T-cell (primary cell): ENCODE measurements around the gene KRT32. TPM values are rescaled to one million over a fixed set of nuclear protein-coding genes. Genes with fewer than 3 reads are reported as not detected.

Experiments
- ATAC-seq, 4 experiments: fragments of 200-7000 bp in 3 of 4; fragments of 150-1000 bp in 1 of 4; cut with Tn5 transposase; replicated peaks in 1 of 4; 1 replicate in 3 of 4; 2 replicates in 1 of 4; pipeline ENCODE4 v1.10.0; 2021; ENCODE audit warnings: moderate library complexity in 3 of 4, mild to moderate bottlenecking in 2 of 4, moderate number of reproducible peaks in 1 of 4
- CTCF ChIA-PET, 2 donors: fragments of 300-600 bp; sonication (Branson Sonifier 250); formaldehyde crosslinking; loops; one replicate each; lab custom pipeline; 2022; ENCODE audit warnings: antibody characterized with exemption in 2 of 2; lab: Charles Lee
- POLR2A ChIA-PET, 2 donors: fragments of 300-600 bp; sonication (Branson Sonifier 250); formaldehyde crosslinking; loops; one replicate each; lab custom pipeline; 2022; ENCODE audit warnings: antibody characterized with exemption in 2 of 2; lab: Charles Lee
- DNase-seq, 35 experiments: peaks; one replicate each; pipeline versions ENCODE4 v3.0.0 to v3.0.0-alpha.2; 2013 to 2023
- H3K27ac ChIP-seq: one replicate; pipeline ENCODE4 v1.5.1; 2013; ENCODE audit warnings: low read length
- H3K27me3 ChIP-seq, 2 experiments: replicated peaks in 1 of 2; 1 replicate in 1 of 2; 2 replicates in 1 of 2; pipeline versions ENCODE4 v1.6.1 to v1.7.0; 2013; ENCODE audit warnings: low read length in 1 of 2, mixed read lengths in 1 of 2; ENCODE audit not compliant: control insufficient read depth in 2 of 2, insufficient read depth in 2 of 2; ENCODE audit errors: extremely low read depth in 1 of 2
- H3K36me3 ChIP-seq, 2 donors: 1 replicate in 1 of 2; 2 replicates in 1 of 2; pipeline versions ENCODE4 v1.6.1 to v1.7.0; 2013; ENCODE audit warnings: low read length in 1 of 2; ENCODE audit not compliant: control insufficient read depth in 2 of 2, insufficient read depth in 1 of 2; ENCODE audit errors: extremely low read depth in 1 of 2
- H3K4me1 ChIP-seq, 2 experiments: 1 replicate in 1 of 2; 2 replicates in 1 of 2; pipeline versions ENCODE4 v1.6.1 to v1.7.0; 2013; ENCODE audit warnings: low read length in 2 of 2, mixed read lengths in 1 of 2; ENCODE audit not compliant: insufficient read depth in 2 of 2, control insufficient read depth in 1 of 2; ENCODE audit errors: extremely low read depth in 1 of 2
- H3K4me3 ChIP-seq, 2 donors: 1 replicate in 1 of 2; 2 replicates in 1 of 2; pipeline versions ENCODE4 v1.5.1 to v1.7.0; 2013; ENCODE audit warnings: mild to moderate bottlenecking in 2 of 2, low read length in 1 of 2, moderate library complexity in 1 of 2; ENCODE audit not compliant: control insufficient read depth in 1 of 2; ENCODE audit errors: extremely low read depth in 1 of 2
- H3K9me3 ChIP-seq: 2 replicates; pipeline ENCODE4 v1.7.0; 2013
- H3K27ac Mint-ChIP-seq, 2 donors: one replicate each; pipeline ENCODE4 v1.8.0; 2020 to 2021; ENCODE audit warnings: mild to moderate bottlenecking in 2 of 2, mixed read lengths in 2 of 2
- H3K27me3 Mint-ChIP-seq, 2 donors: one replicate each; pipeline ENCODE4 v1.8.0; 2021 to 2022; ENCODE audit warnings: mixed read lengths in 2 of 2
- H3K36me3 Mint-ChIP-seq: one replicate; pipeline ENCODE4 v1.8.0; 2021; ENCODE audit warnings: mixed read lengths
- H3K4me1 Mint-ChIP-seq, 3 donors: one replicate each; pipeline ENCODE4 v1.8.0; 2020 to 2022; ENCODE audit warnings: mixed read lengths in 3 of 3, mild to moderate bottlenecking in 1 of 3
- H3K4me3 Mint-ChIP-seq, 3 donors: one replicate each; pipeline ENCODE4 v1.8.0; 2020 to 2022; ENCODE audit warnings: mild to moderate bottlenecking in 3 of 3, mixed read lengths in 3 of 3, moderate library complexity in 3 of 3
- H3K9me3 Mint-ChIP-seq, 3 donors: one replicate each; pipeline ENCODE4 v1.8.0; 2020 to 2022; ENCODE audit warnings: mixed read lengths in 3 of 3
- WGBS: methylation state at CpG from one replicate; pipeline ENCODE4 v1.1.5; 2013; ENCODE audit warnings: missing lambda C conversion rate; ENCODE audit not compliant: insufficient coverage; 5-methylcytosine and 5-hydroxymethylcytosine counted together
- total RNA-seq, 35 experiments: library from RNA in 6 of 35; stranded (reverse) in 6 of 35; fragments of 120-200 nt in 1 of 35; gene quantifications; one replicate each; pipeline versions ENCODE4 v1.2.1 to v1.2.4 and lab custom pipeline; 2013 to 2026

KRT32 gene
- total RNA-seq, 5 donors from 2014 or later (not counting 1 experiment from before 2014, with no cell fraction given) = not detected

DNA sequence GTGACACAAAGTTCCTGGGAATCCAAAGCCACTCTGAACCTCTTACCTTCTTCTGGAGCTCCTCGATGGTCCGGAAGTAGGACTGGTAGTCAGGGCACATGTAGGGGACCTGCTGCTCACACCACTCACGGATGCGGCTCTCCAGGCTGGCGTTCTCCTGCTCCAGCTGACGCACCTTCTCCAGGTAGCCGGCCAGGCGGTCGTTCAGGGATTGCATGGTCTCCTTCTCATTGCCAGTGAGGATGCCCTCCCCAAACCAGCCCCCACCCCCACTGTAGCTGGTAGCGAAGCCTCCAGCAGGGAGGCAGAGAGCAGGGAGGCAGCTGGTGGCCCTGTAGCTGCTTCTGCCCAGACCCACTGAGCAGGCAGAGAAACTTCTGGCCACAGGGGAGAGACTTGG, 13.4 kb upstream of the KRT32 start:
- no peak overlapping the region for H3K4me3 Mint-ChIP-seq
- ChIA-PET POLR2A (no interaction called here), CTCF (no interaction called here)
- ATAC-seq = no peak
- Histone ChIP-seq H3K4me1 (no peaks in the 10 kb centered on the region), H3K27ac (no peak overlapping the region), H3K36me3 (no peaks in the 10 kb centered on the region), H3K27me3 (peaks cover 0 to 8% of the 10 kb centered on the region in 2 experiments), H3K4me3 (no peak overlapping the region), H3K9me3 (no peaks in the 10 kb centered on the region)
- no peaks in the 10 kb centered on the region for H3K4me1 Mint-ChIP-seq
- H3K36me3 Mint-ChIP-seq = no peaks in the 10 kb centered on the region
- H3K27ac Mint-ChIP-seq = no peak overlapping the region
- 98% methylated on average over 6 of the region's 10 CpGs for WGBS
- no peaks in the 10 kb centered on the region for H3K9me3 Mint-ChIP-seq
- DNase-seq = no peak
- no peaks in the 10 kb centered on the region for H3K27me3 Mint-ChIP-seq

DNA sequence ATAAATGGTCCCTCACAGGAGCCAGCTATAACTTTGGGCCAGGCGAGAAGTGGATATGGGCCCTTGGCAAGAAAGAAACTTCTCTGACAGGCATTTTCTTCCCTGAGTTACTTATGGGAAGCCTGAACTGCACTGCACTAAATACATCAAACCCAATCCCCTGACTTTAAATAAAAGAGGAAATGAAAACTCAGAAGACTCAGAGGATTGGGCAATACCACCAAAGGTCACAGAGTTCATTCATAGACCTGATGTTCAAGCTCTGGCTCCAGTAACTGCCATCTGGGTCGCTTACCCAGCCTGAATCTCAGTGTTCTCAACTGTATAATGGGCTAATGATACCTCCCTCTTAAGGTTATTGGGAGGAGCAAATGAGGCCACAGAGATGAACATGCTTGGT, 12.9 kb upstream of the KRT32 start:
- ChIA-PET POLR2A (no interaction called here), CTCF (no interaction called here)
- Mint-ChIP-seq H3K36me3 (no peaks in the 10 kb centered on the region), H3K4me3 (no peak overlapping the region), H3K4me1 (no peaks in the 10 kb centered on the region), H3K27ac (no peak overlapping the region), H3K27me3 (no peaks in the 10 kb centered on the region), H3K9me3 (no peaks in the 10 kb centered on the region)
- H3K27me3 ChIP-seq = peaks cover 0 to 8% of the 10 kb centered on the region in 2 experiments
- H3K36me3 ChIP-seq = no peaks in the 10 kb centered on the region
- no peak overlapping the region for H3K4me3 ChIP-seq
- no peak overlapping the region for H3K27ac ChIP-seq
- WGBS = 67% methylated on average over 1 of the region's 2 CpGs
- ATAC-seq (no peak), DNase-seq (no peak)
- H3K9me3 ChIP-seq = no peaks in the 10 kb centered on the region
- no peaks in the 10 kb centered on the region for H3K4me1 ChIP-seq

DNA sequence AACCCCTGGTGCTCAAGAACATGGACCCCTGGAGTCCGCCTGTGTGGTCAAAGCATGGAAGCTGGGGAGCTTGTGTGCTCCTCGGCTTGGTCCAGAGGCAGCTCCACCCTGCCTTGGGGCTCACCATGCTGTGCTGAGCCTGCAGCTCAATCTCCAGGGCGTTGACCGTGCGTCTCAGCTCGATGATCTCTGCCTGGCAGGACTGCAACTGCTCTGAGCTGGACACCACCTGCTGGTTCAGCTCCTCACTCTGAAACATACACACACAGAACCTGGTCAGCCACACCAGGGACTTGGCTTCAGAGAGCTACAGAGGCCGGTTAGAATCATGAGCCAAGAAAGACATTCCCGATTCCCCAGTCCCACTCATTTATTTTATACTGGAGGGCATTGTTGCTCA, 11.1 kb upstream of the KRT32 start:
- WGBS = 70% methylated on average over 6 of the region's 8 CpGs
- no peaks in the 10 kb centered on the region for H3K36me3 ChIP-seq
- no peaks in the 10 kb centered on the region for H3K9me3 Mint-ChIP-seq
- no peak overlapping the region for H3K4me3 Mint-ChIP-seq
- no peak for DNase-seq
- H3K4me1 Mint-ChIP-seq = no peaks in the 10 kb centered on the region
- no peak overlapping the region for H3K27ac Mint-ChIP-seq
- no peak for ATAC-seq
- no peaks in the 10 kb centered on the region for H3K4me1 ChIP-seq
- ChIA-PET POLR2A (no interaction called here), CTCF (no interaction called here)
- H3K27ac ChIP-seq = no peak overlapping the region
- no peaks in the 10 kb centered on the region for H3K9me3 ChIP-seq
- H3K36me3 Mint-ChIP-seq = no peaks in the 10 kb centered on the region
- H3K4me3 ChIP-seq = no peak overlapping the region
- no peaks in the 10 kb centered on the region for H3K27me3 ChIP-seq
- no peaks in the 10 kb centered on the region for H3K27me3 Mint-ChIP-seq

DNA sequence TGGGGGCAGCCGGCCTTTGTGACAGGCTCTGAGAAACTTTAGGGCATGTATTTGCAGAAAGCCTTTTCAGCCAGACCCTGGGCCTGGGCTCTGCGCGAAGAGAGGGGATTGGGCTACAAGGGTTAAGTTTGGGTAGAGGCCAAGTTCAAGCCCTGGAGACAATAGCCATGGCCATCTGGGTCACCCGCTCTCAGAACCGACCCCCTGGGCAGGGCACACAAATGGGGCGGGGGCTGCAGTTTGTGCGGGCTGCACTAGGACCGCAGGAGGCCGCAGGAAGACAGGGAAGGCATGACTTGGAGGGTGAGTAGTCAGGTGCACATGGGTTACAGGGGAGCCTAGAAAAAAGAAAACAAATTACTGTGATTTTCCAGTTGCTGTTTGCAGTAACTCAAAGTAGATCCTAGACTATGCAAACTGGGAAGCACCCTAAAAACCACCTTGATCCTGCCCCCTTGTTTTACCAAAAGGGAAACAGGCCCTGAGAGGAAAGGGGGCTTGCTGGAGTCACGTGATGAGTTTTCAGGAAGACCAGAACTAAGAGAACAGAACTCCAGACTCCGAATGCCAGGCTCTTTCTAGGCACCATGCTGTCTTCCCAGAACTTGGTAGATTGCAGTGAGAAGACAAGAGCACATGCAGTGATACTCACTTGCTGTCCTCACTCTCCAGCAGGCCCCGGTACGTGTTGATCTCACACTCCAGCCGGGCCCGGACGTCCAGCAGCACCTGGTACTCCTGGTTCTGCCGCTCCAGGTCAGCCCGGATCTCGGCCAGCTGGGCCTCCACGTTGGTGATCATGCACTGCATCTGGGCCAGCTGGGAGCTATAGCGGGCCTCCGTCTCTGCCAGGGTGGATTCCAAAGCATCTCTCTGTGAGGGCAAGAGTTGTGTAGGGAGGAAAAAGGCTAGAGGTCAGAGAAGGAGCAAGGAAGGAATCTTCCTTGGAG, 10.0 kb upstream of the KRT32 start:
- H3K4me3 Mint-ChIP-seq = no peak overlapping the region
- ChIA-PET CTCF (no interaction called here), POLR2A (no interaction called here)
- 85% methylated on average over 20 of the region's 22 CpGs for WGBS
- H3K4me3 ChIP-seq = no peak overlapping the region
- H3K27me3 ChIP-seq = no peaks in the 10 kb centered on the region
- H3K27ac Mint-ChIP-seq = no peak overlapping the region
- H3K36me3 ChIP-seq = no peaks in the 10 kb centered on the region
- ATAC-seq (no peak), DNase-seq (no peak)
- H3K27ac ChIP-seq = no peak overlapping the region
- H3K9me3 Mint-ChIP-seq = no peaks in the 10 kb centered on the region
- no peaks in the 10 kb centered on the region for H3K36me3 Mint-ChIP-seq
- no peaks in the 10 kb centered on the region for H3K4me1 Mint-ChIP-seq
- H3K9me3 ChIP-seq = no peaks in the 10 kb centered on the region
- no peaks in the 10 kb centered on the region for H3K4me1 ChIP-seq
- H3K27me3 Mint-ChIP-seq = peaks cover 0 to 4% of the 10 kb centered on the region in 2 donors

DNA sequence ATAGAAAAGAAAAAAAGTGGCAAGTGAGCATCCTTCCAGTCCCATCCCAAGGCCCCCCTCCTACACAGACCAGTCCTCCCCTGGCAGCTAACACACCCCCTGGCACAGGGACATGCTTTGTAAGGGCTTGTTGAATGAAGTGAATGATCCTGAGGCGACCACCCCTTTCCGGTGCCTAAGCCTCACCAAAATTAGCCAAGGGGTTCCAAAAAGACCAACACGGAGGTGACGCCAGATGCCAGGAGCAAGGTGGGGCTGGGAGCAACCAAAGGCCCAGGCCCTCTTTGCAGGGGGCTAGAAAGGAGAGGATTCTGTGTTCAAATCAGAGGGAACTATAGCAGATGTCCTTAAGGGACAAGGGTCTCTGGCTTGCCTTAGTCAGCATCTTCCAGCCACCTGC, 8.2 kb upstream of the KRT32 start:
- H3K27ac ChIP-seq = no peak overlapping the region
- H3K36me3 ChIP-seq = no peaks in the 10 kb centered on the region
- H3K4me3 ChIP-seq = no peak overlapping the region
- DNase-seq (no peak), ATAC-seq (no peak)
- no peaks in the 10 kb centered on the region for H3K9me3 ChIP-seq
- peaks cover 0 to 4% of the 10 kb centered on the region in 2 donors for H3K27me3 Mint-ChIP-seq
- no peaks in the 10 kb centered on the region for H3K27me3 ChIP-seq
- no peak overlapping the region for H3K4me3 Mint-ChIP-seq
- H3K27ac Mint-ChIP-seq = no peak overlapping the region
- no peaks in the 10 kb centered on the region for H3K36me3 Mint-ChIP-seq
- ChIA-PET CTCF (no interaction called here), POLR2A (no interaction called here)
- H3K9me3 Mint-ChIP-seq = peaks cover 0 to 7% (median 6%) of the 10 kb centered on the region in 3 donors
- H3K4me1 ChIP-seq = no peaks in the 10 kb centered on the region
- WGBS = no CpG with 5 or more reads among the region's 4 CpGs
- H3K4me1 Mint-ChIP-seq = peaks cover 0 to 2% (median 0%) of the 10 kb centered on the region in 3 donors

DNA sequence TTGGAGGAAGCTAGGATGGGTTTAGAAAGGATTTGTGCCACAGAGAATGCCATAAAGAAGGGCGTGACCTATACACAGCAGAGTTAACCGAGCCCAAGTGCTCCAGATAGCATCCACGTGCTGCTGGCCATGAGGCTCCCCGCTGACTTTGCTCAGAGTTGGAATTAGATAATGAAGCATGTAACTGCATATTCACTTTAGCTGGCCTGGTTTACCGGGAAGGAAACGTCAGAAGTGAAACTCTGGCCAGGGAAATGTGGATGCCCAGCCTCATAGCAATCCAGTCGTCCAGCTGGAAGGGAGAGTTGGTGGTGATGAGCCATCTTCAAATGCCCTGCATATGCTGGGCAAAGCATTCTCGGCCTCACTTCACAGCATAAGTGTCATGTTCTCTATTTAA, 7.7 kb upstream of the KRT32 start:
- no peak for DNase-seq
- Histone ChIP-seq H3K4me3 (no peak overlapping the region), H3K4me1 (no peaks in the 10 kb centered on the region), H3K27ac (no peak overlapping the region), H3K36me3 (no peaks in the 10 kb centered on the region), H3K9me3 (no peaks in the 10 kb centered on the region), H3K27me3 (no peaks in the 10 kb centered on the region)
- Mint-ChIP-seq H3K36me3 (no peaks in the 10 kb centered on the region), H3K27ac (no peak overlapping the region), H3K27me3 (peaks cover 0 to 4% of the 10 kb centered on the region in 2 donors), H3K9me3 (peaks cover 0 to 7% (median 6%) of the 10 kb centered on the region in 3 donors), H3K4me3 (no peak overlapping the region), H3K4me1 (peaks cover 0 to 2% (median 0%) of the 10 kb centered on the region in 3 donors)
- WGBS = 77% methylated on average over 6 of the region's 8 CpGs
- no peak for ATAC-seq
- ChIA-PET CTCF (no interaction called here), POLR2A (no interaction called here)
